ACC112 (cell line): Measurements from ENCODE around the gene CREB3L1.

Source experiments
- H2AFZ ChIP-seq: fragments of 200-600 bp; sonication (generic); one replicate; pipeline ENCODE4 v1.6.0; 2017; ENCODE audit warnings: antibody characterized with exemption, low read length; ENCODE audit not compliant: unreplicated experiment
- H3K27ac ChIP-seq: fragments of 200-600 bp; sonication (generic); 2 replicates; pipeline ENCODE4 v1.5.1; 2014; ENCODE audit warnings: low read depth, mild to moderate bottlenecking, antibody characterized with exemption, low read length, moderate library complexity
- H3K27me3 ChIP-seq: fragments of 200-600 bp; sonication (generic); 2 replicates; pipeline ENCODE4 v1.6.1; 2014; ENCODE audit warnings: mild to moderate bottlenecking, antibody characterized with exemption, low read length, moderate library complexity, mixed read lengths; ENCODE audit not compliant: insufficient read depth
- H3K36me3 ChIP-seq: fragments of 200-600 bp; sonication (generic); 2 replicates; pipeline ENCODE4 v1.6.1; 2016; ENCODE audit warnings: mild to moderate bottlenecking, antibody characterized with exemption, low read length, moderate library complexity, mixed read lengths; ENCODE audit not compliant: insufficient read depth
- H3K4me1 ChIP-seq: fragments of 200-600 bp; sonication (generic); one replicate; pipeline ENCODE4 v1.6.1; 2016; ENCODE audit warnings: low read length, mixed read lengths; ENCODE audit not compliant: insufficient read depth, unreplicated experiment, control insufficient read depth
- H3K4me3 ChIP-seq: fragments of 200-600 bp; sonication (generic); 2 replicates; pipeline ENCODE4 v1.5.1; 2014; ENCODE audit warnings: mild to moderate bottlenecking, low read depth, low read length
- H3K79me2 ChIP-seq: fragments of 200-600 bp; sonication (generic); one replicate; pipeline ENCODE4 v1.6.0; 2016; ENCODE audit warnings: low read length; ENCODE audit not compliant: control insufficient read depth, unreplicated experiment, insufficient read depth

The CREB3L1 gene

GRCh38 chr11:46290011-46290410 lies 12.5 kb downstream of the CREB3L1 start:
- no peak overlapping the region for H3K4me3 ChIP-seq
- no peaks in the 10 kb centered on the region for H3K27me3 ChIP-seq
- H3K4me1 ChIP-seq = peaks cover 76% of the 10 kb centered on the region
- H3K79me2 ChIP-seq = peaks cover 64% of the 10 kb centered on the region
- peak overlapping the region; percentile 93 for H3K27ac ChIP-seq
- no peak overlapping the region for H2AFZ ChIP-seq
- no peaks in the 10 kb centered on the region for H3K36me3 ChIP-seq

- Histone ChIP-seq H3K36me3 (no peaks in the 10 kb centered on the region), H2AFZ (no peak overlapping the region), H3K27ac (peak overlapping the region; percentile 93), H3K27me3 (no peaks in the 10 kb centered on the region), H3K79me2 (peaks cover 59% of the 10 kb centered on the region), H3K4me3 (peak overlapping the region; percentile 19), H3K4me1 (peaks cover 69% of the 10 kb centered on the region)
Measured at GRCh38 chr11:46290598-46291309, 13.3 kb downstream of the CREB3L1 start.

GRCh38 chr11:46291441-46292150 lies 14.1 kb downstream of the CREB3L1 start:
- Histone ChIP-seq H3K4me3 (peak overlapping the region; percentile 19), H2AFZ (no peak overlapping the region)

GRCh38 chr11:46293066-46293465 lies 15.6 kb downstream of the CREB3L1 start:
- Histone ChIP-seq H3K27ac (peak overlapping the region; percentile 93), H3K4me1 (peaks cover 87% of the 10 kb centered on the region), H2AFZ (no peak overlapping the region), H3K27me3 (no peaks in the 10 kb centered on the region), H3K4me3 (no peak overlapping the region), H3K79me2 (peaks cover 62% of the 10 kb centered on the region), H3K36me3 (no peaks in the 10 kb centered on the region)

More at GRCh38 chr11:46291441-46292150, 14.1 kb downstream of the CREB3L1 start:
- H3K36me3 ChIP-seq = no peaks in the 10 kb centered on the region
- H3K27me3 ChIP-seq = no peaks in the 10 kb centered on the region
- H3K27ac ChIP-seq = peak overlapping the region; percentile 93
- H3K4me1 ChIP-seq = peaks cover 73% of the 10 kb centered on the region
- peaks cover 60% of the 10 kb centered on the region for H3K79me2 ChIP-seq

- Histone ChIP-seq H3K4me1 (peaks cover 93% of the 10 kb centered on the region), H3K27me3 (no peaks in the 10 kb centered on the region), H2AFZ (no peak overlapping the region), H3K4me3 (peak overlapping the region; percentile 71; the same call in 1 of the 2 replicates), H3K27ac (peak overlapping the region; percentile 93), H3K36me3 (no peaks in the 10 kb centered on the region), H3K79me2 (peaks cover 56% of the 10 kb centered on the region)
Measured at GRCh38 chr11:46293641-46294103, 16.2 kb downstream of the CREB3L1 start.

- Histone ChIP-seq H3K27me3 (no peaks in the 10 kb centered on the region), H3K4me1 (peaks cover 92% of the 10 kb centered on the region), H3K36me3 (no peaks in the 10 kb centered on the region), H2AFZ (no peak overlapping the region), H3K27ac (peak overlapping the region; percentile 93), H3K79me2 (peaks cover 46% of the 10 kb centered on the region), H3K4me3 (peak overlapping the region; percentile 71)
Measured at GRCh38 chr11:46294365-46295309, 17.2 kb downstream of the CREB3L1 start.

GRCh38 chr11:46295312-46296058 lies 18.0 kb downstream of the CREB3L1 start:
- no peaks in the 10 kb centered on the region for H3K27me3 ChIP-seq
- H3K27ac ChIP-seq = peak overlapping the region; percentile 93
- peaks cover 48% of the 10 kb centered on the region for H3K79me2 ChIP-seq
- H3K36me3 ChIP-seq = peaks cover 3% of the 10 kb centered on the region; the same call in 1 of the 2 replicates
- no peak overlapping the region for H2AFZ ChIP-seq
- H3K4me3 ChIP-seq = peak overlapping the region; percentile 71
- H3K4me1 ChIP-seq = peaks cover 91% of the 10 kb centered on the region

- H3K79me2 ChIP-seq = peaks cover 48% of the 10 kb centered on the region
- no peaks in the 10 kb centered on the region for H3K27me3 ChIP-seq
- no peak overlapping the region for H2AFZ ChIP-seq
- H3K4me3 ChIP-seq = peak overlapping the region; percentile 71
- peaks cover 85% of the 10 kb centered on the region for H3K4me1 ChIP-seq
- peaks cover 3% of the 10 kb centered on the region; the same call in 1 of the 2 replicates for H3K36me3 ChIP-seq
- H3K27ac ChIP-seq = peak overlapping the region; percentile 93
Measured at GRCh38 chr11:46296059-46296527, 18.6 kb downstream of the CREB3L1 start.

- Histone ChIP-seq H3K4me3 (peak overlapping the region; percentile 71), H3K36me3 (peaks cover 3% of the 10 kb centered on the region; the same call in 1 of the 2 replicates), H3K27me3 (no peaks in the 10 kb centered on the region), H3K79me2 (peaks cover 53% of the 10 kb centered on the region), H2AFZ (no peak overlapping the region), H3K27ac (peak overlapping the region; percentile 93), H3K4me1 (peaks cover 79% of the 10 kb centered on the region)
Measured at GRCh38 chr11:46296528-46297448, 19.3 kb downstream of the CREB3L1 start.
